HG03378 (cell line): ENCODE data around the gene LRRC10B.

Experiments
- ATAC-seq: cut with Tn5 transposase; IDR thresholded peaks from one replicate; pipeline ENCODE4 v1.9.1; 2021; ENCODE audit warnings: mild to moderate bottlenecking, moderate library complexity; ENCODE audit not compliant: unreplicated experiment

Gene LRRC10B

GRCh38 chr11:61543606-61544306 is 35.2 kb downstream of the LRRC10B start:
- ATAC-seq, result no peak

GRCh38 chr11:61544466-61544865 is 35.9 kb downstream of the LRRC10B start:
- ATAC-seq, result no peak

- no peak for ATAC-seq
Measured at GRCh38 chr11:61545341-61545740, 36.8 kb downstream of the LRRC10B start.

GRCh38 chr11:61545921-61546320 is 37.4 kb downstream of the LRRC10B start:
- no peak for ATAC-seq

GRCh38 chr11:61546663-61547062 is 38.1 kb downstream of the LRRC10B start:
- ATAC-seq, result no peak

- ATAC-seq, result no peak
Measured at GRCh38 chr11:61547246-61547645, 38.7 kb downstream of the LRRC10B start.

- no peak for ATAC-seq
Measured at GRCh38 chr11:61549177-61549576, 40.6 kb downstream of the LRRC10B start.

- no peak for ATAC-seq
Measured at GRCh38 chr11:61549662-61550568, 41.4 kb downstream of the LRRC10B start.

- no peak for ATAC-seq
Measured at GRCh38 chr11:61550665-61551227, 42.2 kb downstream of the LRRC10B start.

- ATAC-seq, result no peak
Measured at GRCh38 chr11:61551634-61552033, 43.1 kb downstream of the LRRC10B start.

GRCh38 chr11:61552108-61552635 is 43.6 kb downstream of the LRRC10B start:
- no peak for ATAC-seq

- ATAC-seq, result no peak
Measured at GRCh38 chr11:61553373-61554171, 45.0 kb downstream of the LRRC10B start.

GRCh38 chr11:61554172-61554988 is 45.8 kb downstream of the LRRC10B start:
- no peak for ATAC-seq

GRCh38 chr11:61555051-61555969 is 46.8 kb downstream of the LRRC10B start:
- ATAC-seq, result no peak

GRCh38 chr11:61555978-61556377 is 47.4 kb downstream of the LRRC10B start:
- ATAC-seq, result no peak

- no peak for ATAC-seq
Measured at GRCh38 chr11:61556621-61557020, 48.1 kb downstream of the LRRC10B start.
